GM12891 (cell line): Measurements from ENCODE around the gene UBP1.
"Not testable (repeated sequence)": the region's sequence is repeated elsewhere in the genome, so short reads cannot be mapped to it uniquely, and the experiment has no call there.

ENCODE experiments used
- DNase-seq: peaks from one replicate; pipeline ENCODE4 v3.0.0; 2011; ENCODE audit warnings: low spot score; ENCODE audit not compliant: insufficient read length
- FAIRE-seq: peaks from 2 replicates; lab custom pipeline; 2011; peaks lifted over from hg19 to GRCh38; lab: Jason Lieb, UNC
- PAX5 ChIP-seq: IDR thresholded peaks from 2 replicates; pipeline ENCODE4 v1.6.1; 2011; ENCODE audit warnings: low read length, moderate library complexity, mild to moderate bottlenecking; ENCODE audit not compliant: insufficient read depth, severe bottlenecking
- POLR2A ChIP-seq: IDR thresholded peaks from 2 replicates; pipeline ENCODE4 v1.6.1; 2011; ENCODE audit warnings: low read depth, low read length, control low read depth
- POLR2AphosphoS5 ChIP-seq: IDR thresholded peaks from 2 replicates; pipeline ENCODE4 v1.6.1; 2011; ENCODE audit warnings: low read depth, low read length, control low read depth
- POU2F2 ChIP-seq: IDR thresholded peaks from 2 replicates; pipeline ENCODE4 v1.6.1; 2011; ENCODE audit warnings: low read depth, mild to moderate bottlenecking, control low read depth, low read length, moderate library complexity
- SPI1 ChIP-seq: IDR thresholded peaks from 2 replicates; pipeline ENCODE4 v1.6.1; 2011; ENCODE audit warnings: low read depth, low read length, control low read depth
- TAF1 ChIP-seq: IDR thresholded peaks from 2 replicates; pipeline ENCODE4 v1.6.1; 2011; ENCODE audit warnings: low read depth, low read length, control low read depth

The UBP1 gene

DNA sequence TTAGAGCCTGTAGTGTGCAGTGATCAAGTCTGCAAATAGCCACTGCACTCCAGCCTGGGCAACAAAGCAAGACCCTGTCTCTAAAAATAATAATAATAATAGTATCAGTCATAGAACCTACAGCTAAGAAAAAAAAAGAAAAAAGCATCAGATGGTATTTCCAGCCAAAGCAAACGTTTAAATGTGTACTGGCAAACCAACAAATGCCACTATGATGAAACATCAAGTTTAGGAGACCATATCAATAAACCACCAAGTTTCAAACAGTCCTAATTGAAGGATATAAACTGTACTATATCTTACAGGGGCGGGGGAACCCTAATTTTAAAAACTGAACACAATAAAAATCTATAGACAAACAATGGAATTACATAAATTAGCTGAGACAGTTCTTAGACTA, 6.4 kb downstream of the UBP1 start:
- FAIRE-seq (no peak), DNase-seq (no peak)
- no peak for TF ChIP-seq POLR2A
- no peak for TF ChIP-seq PAX5

DNA sequence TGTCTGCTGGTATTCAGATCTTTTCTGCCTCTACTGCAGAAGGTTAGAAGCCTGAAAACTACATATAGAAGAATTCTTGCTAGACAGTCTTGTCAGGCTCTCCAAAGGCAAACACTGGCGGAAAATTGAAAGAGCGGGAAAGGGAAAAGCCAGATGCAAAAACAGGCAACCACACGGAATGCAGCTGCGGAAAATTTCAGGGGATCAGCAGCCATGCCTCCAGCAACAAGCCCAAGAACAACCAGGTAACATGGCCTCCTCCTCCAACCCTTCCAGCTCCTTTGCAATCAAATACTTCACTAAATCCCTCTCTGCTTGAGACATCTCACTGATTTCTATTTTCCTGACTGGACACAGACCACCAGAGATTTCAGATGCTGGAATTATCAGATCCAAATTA, 9.6 kb downstream of the UBP1 start:
- DNase-seq: no peak
- FAIRE-seq: no peak

DNA sequence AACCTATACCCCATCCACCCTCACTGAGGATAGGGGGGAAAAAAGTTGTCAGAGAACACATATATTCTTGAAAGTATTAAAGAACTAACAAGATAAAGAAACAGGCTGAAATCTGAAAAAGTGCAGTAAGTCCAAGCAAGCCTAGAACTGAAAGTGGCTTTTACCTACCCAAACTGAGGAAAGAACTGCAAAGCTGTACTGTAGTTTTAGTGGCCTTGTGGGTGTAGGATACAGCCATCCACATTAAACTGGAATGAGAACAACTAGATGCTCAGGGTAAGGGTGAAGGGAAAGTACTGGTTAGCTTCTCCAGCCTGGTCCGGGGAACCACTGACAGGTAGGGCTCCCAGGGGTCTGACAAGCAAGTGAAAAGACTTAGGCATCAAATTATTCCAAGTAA, 10.1 kb downstream of the UBP1 start:
- TF ChIP-seq POU2F2 (no peak), PAX5 (no peak), POLR2AphosphoS5 (no peak), POLR2A (no peak), TAF1 (no peak), SPI1 (no peak)
- DNase-seq (no peak), FAIRE-seq (peak; percentile 5)

More for the DNA sequence above, 9.6 kb downstream of the UBP1 start:
- TF ChIP-seq POLR2A (no peak), POLR2AphosphoS5 (no peak), PAX5 (no peak), TAF1 (no peak)

DNA sequence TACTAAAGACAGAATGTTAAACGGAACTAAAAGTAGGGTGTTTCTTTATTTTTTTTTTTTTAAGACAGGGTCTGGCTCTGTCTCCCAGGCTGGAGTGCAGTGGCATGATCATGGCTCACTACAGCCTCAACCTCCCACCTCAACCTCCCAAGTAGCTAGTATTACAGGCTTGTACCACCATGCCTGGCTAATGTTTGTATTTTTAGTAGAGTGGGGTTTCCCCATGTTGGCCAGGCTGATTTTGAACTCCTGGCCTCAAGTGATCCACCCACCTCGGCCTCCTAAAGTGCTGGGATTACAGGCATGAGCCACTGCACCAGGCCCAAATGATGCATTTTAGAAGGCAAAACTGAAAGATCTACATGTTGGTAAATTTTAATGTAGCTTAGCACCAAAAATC, 10.9 kb downstream of the UBP1 start:
- FAIRE-seq, DNase-seq: not testable (repeated sequence)

DNA sequence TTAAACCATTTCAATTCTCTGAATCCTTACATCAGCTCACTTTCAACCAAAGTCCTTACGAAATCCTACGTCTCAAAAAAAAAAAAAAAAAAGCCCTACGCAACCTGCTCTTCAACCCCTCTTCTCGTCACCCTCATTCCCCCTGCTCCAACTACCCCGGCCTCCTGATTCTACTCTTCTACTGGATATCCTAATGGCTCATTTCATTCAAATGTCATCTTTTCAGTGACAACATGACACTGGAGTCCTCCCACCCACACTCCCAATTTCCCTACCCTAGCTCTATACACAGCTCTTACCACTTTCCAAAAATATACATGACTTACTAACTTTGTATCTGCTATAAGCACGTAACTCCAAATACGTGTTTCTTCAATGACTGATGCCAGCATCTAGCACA, 11.5 kb downstream of the UBP1 start:
- no peak for TF ChIP-seq SPI1
- DNase-seq: no peak
- peak; percentile 56 for FAIRE-seq

DNA sequence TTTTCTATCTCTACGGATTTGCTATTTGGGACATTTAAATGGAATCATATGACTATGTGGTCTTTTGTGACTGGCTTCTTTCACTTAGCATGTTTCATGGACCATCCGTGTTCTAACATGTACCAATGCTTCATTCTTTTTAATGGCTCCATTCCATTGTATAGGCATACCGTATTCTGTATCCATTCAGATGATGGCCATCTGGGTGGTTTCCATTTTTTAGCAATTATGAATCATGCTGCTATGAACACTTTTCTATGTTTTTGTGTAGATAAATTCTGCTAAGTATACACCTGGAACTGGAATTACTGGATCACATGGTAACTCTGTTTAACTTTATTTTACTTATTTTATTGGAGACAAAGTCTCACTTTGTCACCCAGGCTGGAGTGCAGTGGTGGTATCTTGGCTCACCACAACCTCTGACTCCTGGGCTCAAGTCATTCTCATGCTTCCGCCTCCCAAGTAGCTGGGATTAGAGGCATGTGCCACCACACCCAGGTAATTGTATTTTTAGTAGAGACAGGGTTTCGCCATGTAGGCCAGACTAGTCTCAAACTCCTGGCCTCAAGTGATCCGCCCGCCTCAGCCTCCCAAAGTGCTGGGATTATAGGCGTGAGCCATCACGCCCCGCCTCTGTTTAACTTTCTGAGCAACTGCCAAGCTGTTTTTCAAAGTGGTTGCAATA, 13.4 kb downstream of the UBP1 start:
- no peak for DNase-seq
- peak; percentile 13 for FAIRE-seq
- TF ChIP-seq SPI1 (no peak), TAF1 (no peak)

DNA sequence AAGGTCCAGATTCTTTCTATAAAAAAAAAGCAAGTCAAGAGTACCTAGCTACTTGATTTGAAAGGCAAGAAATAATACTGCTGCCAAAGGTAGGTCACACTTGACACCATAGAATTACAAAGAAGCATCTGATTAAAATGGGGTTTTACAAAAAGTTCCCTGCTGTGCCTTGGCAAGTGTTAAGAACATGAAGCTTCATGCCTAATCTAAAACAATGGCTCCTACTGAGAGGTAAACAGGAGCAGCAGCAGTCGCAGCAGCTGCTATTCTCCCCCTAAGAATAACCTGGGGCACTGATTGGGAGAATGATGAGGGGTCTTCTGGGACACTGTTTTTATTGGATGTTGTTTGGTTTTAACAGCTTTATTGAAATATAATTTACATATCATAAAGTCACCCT, 14.1 kb downstream of the UBP1 start:
- TF ChIP-seq SPI1: no peak
- TF ChIP-seq TAF1: no peak
- no peak for TF ChIP-seq POLR2AphosphoS5
- FAIRE-seq (no peak), DNase-seq (no peak)

DNA sequence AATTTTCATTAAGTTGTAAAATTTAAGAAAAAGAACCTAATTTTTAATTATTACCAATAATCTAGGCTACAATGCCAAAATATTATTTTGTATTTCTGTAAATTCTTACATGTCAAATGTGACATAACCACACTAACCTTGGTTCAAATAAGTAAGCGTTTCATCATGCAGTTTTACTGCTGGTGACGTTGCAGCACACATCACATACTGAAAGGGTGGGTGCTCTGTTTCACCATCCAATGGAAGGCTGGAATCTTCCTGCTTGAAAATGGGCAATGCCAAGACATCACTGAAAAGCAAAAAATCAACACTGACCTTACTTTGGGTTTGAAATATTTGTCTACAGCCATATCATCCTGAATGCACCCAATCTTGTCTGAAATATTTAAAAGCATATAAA, 14.8 kb downstream of the UBP1 start:
- TF ChIP-seq SPI1: no peak
- no peak for TF ChIP-seq POU2F2
- no peak for TF ChIP-seq POLR2AphosphoS5
- no peak for TF ChIP-seq TAF1
- no peak for TF ChIP-seq POLR2A
- TF ChIP-seq PAX5: no peak
- FAIRE-seq: no peak
- no peak for DNase-seq

DNA sequence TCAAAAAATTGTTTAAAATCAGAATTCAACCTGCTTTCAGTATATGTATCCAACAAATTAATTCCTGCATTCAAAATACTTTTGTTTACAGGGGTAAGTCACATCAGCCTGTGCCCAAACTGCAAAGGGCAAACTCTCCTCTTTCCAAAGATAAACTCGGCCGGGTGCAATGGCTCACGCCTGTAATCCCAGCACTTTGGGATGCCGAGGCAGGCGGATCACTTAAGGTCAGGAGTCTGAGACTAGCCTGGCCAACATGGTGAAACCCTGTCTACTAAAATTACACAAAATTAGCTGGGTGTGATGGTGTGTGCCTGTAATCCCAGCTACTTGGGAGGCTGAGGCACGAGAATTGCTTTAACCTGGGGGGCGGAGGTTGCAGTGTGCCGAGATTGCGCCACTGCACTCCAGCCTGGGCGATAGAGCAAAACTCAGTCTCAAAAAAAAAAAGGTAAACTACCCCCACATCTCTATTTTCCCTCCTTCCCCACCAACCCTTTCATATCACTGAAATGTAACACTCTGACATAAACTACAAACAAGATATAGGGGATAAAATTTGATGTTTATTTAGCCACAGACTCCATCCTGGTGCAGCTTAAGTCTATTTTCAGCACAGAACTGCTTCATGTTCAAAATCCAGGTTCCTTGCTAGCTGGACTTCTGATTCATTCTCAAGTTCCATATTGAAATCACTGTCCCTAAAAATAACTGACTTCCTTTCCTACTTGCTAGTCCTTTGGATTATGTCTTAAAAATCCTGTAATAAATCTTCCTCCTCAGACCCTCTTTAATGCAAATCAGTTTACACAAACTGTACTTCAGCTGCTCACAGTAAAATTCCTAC, 15.4 kb downstream of the UBP1 start:
- TF ChIP-seq TAF1 (no peak), POLR2AphosphoS5 (no peak), SPI1 (no peak)
- FAIRE-seq (no peak), DNase-seq (no peak)

DNA sequence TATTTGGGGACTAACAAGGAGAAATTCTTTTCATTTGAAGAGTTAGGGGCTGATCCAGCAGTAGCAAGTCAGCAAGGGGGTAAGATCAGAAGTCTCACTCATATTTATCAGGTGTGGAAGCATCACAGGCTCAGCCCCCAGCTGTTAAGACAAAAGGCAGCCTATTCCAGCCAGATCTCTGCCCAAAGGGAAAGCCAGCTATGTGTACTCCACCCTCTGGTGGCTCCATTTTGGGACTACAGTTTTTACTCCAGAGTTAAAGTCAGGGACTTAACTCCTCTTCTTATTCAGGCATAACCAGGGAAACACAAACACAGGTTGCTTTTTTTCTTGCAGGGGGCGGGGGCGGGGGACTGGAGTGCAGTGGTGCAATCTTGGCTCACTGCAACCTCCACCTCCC, 19.2 kb downstream of the UBP1 start:
- no peak for FAIRE-seq
- TF ChIP-seq POLR2AphosphoS5 (no peak), POU2F2 (no peak), PAX5 (no peak), SPI1 (no peak), TAF1 (no peak), POLR2A (no peak)
- DNase-seq: no peak

DNA sequence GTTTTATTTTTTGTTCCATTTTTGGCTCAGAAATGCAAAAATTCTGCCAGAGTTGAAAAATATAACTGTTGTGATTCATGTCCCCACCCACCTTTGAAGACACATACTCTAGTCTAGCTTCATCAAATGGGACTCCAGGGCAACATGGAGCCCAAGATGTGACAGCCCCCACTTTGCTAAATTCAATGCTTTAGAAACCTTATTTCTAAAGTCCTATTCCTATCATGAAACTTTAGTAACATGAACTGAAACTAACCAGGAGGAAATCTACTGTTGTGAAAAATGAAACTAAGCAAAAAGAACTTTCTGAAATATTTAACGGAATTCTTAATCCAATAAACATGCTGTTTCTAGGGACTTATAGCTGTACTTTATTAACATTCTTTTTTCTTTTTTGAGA, 20.3 kb downstream of the UBP1 start:
- DNase-seq (no peak), FAIRE-seq (no peak)
- TF ChIP-seq SPI1 (0 out of 2 replicates have a peak, but pooled peaks have one; percentile 26), PAX5 (no peak), TAF1 (no peak), POLR2AphosphoS5 (no peak), POLR2A (no peak)
